ENCODE measurements around the gene ZNF672.

GRCh38 chr1:248824701-248825100, 13.3 kb upstream of the ZNF672 start:
- TF ChIP-seq POLR2A (IDR thresholded peaks at IDR 0.05), result no peak
- TF ChIP-seq, protein P1, sequence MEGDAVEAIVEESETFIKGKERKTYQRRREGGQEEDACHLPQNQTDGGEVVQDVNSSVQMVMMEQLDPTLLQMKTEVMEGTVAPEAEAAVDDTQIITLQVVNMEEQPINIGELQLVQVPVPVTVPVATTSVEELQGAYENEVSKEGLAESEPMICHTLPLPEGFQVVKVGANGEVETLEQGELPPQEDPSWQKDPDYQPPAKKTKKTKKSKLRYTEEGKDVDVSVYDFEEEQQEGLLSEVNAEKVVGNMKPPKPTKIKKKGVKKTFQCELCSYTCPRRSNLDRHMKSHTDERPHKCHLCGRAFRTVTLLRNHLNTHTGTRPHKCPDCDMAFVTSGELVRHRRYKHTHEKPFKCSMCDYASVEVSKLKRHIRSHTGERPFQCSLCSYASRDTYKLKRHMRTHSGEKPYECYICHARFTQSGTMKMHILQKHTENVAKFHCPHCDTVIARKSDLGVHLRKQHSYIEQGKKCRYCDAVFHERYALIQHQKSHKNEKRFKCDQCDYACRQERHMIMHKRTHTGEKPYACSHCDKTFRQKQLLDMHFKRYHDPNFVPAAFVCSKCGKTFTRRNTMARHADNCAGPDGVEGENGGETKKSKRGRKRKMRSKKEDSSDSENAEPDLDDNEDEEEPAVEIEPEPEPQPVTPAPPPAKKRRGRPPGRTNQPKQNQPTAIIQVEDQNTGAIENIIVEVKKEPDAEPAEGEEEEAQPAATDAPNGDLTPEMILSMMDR (IDR thresholded peaks at IDR 0.05), result no peak

All from uterus (tissue), 2 donors.